Measurements from ENCODE around the gene PNMA6F. TPM values are rescaled to one million over a fixed set of nuclear protein-coding genes. Genes with fewer than 3 reads are reported as not detected.

The PNMA6F gene
- total and polyA plus RNA-seq, 2 experiments from 2014 or later: 0.06 to 0.83 TPM

DNA sequence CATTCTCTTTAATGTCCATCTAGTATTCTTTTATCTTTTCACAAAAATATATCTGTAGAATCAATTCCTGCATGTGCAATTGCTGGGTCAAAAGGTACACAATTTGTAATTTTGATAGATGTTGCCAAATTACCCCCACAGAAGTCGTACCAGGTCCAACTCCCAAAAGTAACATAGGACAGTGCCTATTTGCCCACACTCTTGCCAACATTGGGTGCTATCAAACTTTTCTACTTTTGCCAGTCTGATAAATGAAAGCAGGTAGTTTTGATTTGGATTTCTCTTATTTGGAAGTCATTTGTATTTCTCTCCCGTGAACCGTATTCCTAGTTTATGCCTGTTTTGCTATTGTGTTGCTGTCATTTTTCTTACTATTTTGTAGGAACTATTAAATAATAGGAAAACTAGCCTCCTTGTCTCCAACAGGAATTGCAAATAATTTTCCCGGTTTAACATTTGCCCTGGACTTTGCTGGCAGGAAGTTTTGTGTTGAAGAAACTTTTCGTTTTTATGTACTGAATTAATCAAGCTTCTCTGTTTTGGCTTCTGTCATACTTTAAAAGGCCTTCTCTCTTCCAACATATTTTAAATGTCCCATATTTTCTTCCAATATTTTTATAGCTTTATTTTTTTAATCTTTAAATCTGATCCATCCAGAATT is 45.4 kb upstream of the PNMA6F start:
- no peaks in the 10 kb centered on the region for H3K9me3 Mint-ChIP-seq
- Histone ChIP-seq H3K9me2 (ENCODE audit: insufficient read depth) (no peaks in the 10 kb centered on the region), H3K4me3 (no peak overlapping the region), H3K27ac (ENCODE audit: low read depth) (no peak overlapping the region), H3K79me2 (replicated peaks; ENCODE audit: insufficient read depth) (no peaks in the 10 kb centered on the region), H3K4me1 (ENCODE audit: insufficient read depth) (no peaks in the 10 kb centered on the region), H4K20me1 (replicated peaks; ENCODE audit: insufficient read depth) (no peaks in the 10 kb centered on the region), H2AFZ (no peak overlapping the region), H3F3A (replicated peaks; ENCODE audit: low read depth) (no peaks in the 10 kb centered on the region), H3K4me2 (no peak overlapping the region), H3K27me3 (ENCODE audit: insufficient read depth) (no peaks in the 10 kb centered on the region), H3K36me3 (ENCODE audit: insufficient read depth) (no peaks in the 10 kb centered on the region)
- H3K4me1 Mint-ChIP-seq: no peaks in the 10 kb centered on the region
- H3K27me3 Mint-ChIP-seq (ENCODE audit: insufficient read depth, low read depth, poor library complexity): no peaks in the 10 kb centered on the region
- ATAC-seq (no peak), DNase-seq (ENCODE audit: low spot score) (no peak)
- no peak overlapping the region for H3K4me3 Mint-ChIP-seq
- no peaks in the 10 kb centered on the region for H3K36me3 Mint-ChIP-seq (ENCODE audit: low read depth)
- H3K27ac Mint-ChIP-seq: no peak overlapping the region
- TF ChIP-seq POLR2AphosphoS5 (IDR thresholded peaks at IDR 0.05; ENCODE audit: low read depth): no peak
- TF ChIP-seq, protein P1, sequence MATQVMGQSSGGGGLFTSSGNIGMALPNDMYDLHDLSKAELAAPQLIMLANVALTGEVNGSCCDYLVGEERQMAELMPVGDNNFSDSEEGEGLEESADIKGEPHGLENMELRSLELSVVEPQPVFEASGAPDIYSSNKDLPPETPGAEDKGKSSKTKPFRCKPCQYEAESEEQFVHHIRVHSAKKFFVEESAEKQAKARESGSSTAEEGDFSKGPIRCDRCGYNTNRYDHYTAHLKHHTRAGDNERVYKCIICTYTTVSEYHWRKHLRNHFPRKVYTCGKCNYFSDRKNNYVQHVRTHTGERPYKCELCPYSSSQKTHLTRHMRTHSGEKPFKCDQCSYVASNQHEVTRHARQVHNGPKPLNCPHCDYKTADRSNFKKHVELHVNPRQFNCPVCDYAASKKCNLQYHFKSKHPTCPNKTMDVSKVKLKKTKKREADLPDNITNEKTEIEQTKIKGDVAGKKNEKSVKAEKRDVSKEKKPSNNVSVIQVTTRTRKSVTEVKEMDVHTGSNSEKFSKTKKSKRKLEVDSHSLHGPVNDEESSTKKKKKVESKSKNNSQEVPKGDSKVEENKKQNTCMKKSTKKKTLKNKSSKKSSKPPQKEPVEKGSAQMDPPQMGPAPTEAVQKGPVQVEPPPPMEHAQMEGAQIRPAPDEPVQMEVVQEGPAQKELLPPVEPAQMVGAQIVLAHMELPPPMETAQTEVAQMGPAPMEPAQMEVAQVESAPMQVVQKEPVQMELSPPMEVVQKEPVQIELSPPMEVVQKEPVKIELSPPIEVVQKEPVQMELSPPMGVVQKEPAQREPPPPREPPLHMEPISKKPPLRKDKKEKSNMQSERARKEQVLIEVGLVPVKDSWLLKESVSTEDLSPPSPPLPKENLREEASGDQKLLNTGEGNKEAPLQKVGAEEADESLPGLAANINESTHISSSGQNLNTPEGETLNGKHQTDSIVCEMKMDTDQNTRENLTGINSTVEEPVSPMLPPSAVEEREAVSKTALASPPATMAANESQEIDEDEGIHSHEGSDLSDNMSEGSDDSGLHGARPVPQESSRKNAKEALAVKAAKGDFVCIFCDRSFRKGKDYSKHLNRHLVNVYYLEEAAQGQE (IDR thresholded peaks at IDR 0.05; ENCODE audit: unreplicated experiment): no peak
- TF ChIP-seq, protein P2, sequence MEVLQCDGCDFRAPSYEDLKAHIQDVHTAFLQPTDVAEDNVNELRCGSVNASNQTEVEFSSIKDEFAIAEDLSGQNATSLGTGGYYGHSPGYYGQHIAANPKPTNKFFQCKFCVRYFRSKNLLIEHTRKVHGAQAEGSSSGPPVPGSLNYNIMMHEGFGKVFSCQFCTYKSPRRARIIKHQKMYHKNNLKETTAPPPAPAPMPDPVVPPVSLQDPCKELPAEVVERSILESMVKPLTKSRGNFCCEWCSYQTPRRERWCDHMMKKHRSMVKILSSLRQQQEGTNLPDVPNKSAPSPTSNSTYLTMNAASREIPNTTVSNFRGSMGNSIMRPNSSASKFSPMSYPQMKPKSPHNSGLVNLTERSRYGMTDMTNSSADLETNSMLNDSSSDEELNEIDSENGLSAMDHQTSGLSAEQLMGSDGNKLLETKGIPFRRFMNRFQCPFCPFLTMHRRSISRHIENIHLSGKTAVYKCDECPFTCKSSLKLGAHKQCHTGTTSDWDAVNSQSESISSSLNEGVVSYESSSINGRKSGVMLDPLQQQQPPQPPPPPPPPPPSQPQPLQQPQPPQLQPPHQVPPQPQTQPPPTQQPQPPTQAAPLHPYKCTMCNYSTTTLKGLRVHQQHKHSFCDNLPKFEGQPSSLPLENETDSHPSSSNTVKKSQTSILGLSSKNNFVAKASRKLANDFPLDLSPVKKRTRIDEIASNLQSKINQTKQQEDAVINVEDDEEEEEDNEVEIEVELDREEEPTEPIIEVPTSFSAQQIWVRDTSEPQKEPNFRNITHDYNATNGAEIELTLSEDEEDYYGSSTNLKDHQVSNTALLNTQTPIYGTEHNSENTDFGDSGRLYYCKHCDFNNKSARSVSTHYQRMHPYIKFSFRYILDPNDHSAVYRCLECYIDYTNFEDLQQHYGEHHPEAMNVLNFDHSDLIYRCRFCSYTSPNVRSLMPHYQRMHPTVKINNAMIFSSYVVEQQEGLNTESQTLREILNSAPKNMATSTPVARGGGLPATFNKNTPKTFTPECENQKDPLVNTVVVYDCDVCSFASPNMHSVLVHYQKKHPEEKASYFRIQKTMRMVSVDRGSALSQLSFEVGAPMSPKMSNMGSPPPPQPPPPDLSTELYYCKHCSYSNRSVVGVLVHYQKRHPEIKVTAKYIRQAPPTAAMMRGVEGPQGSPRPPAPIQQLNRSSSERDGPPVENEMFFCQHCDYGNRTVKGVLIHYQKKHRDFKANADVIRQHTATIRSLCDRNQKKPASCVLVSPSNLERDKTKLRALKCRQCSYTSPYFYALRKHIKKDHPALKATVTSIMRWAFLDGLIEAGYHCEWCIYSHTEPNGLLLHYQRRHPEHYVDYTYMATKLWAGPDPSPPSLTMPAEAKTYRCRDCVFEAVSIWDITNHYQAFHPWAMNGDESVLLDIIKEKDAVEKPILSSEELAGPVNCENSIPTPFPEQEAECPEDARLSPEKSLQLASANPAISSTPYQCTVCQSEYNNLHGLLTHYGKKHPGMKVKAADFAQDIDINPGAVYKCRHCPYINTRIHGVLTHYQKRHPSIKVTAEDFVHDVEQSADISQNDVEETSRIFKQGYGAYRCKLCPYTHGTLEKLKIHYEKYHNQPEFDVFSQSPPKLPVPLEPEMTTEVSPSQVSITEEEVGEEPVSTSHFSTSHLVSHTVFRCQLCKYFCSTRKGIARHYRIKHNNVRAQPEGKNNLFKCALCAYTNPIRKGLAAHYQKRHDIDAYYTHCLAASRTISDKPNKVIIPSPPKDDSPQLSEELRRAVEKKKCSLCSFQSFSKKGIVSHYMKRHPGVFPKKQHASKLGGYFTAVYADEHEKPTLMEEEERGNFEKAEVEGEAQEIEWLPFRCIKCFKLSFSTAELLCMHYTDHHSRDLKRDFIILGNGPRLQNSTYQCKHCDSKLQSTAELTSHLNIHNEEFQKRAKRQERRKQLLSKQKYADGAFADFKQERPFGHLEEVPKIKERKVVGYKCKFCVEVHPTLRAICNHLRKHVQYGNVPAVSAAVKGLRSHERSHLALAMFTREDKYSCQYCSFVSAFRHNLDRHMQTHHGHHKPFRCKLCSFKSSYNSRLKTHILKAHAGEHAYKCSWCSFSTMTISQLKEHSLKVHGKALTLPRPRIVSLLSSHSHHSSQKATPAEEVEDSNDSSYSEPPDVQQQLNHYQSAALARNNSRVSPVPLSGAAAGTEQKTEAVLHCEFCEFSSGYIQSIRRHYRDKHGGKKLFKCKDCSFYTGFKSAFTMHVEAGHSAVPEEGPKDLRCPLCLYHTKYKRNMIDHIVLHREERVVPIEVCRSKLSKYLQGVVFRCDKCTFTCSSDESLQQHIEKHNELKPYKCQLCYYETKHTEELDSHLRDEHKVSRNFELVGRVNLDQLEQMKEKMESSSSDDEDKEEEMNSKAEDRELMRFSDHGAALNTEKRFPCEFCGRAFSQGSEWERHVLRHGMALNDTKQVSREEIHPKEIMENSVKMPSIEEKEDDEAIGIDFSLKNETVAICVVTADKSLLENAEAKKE (CRISPR knock-in tag; IDR thresholded peaks at IDR 0.05): no peak
- TF ChIP-seq ZNF331 (CRISPR knock-in tag; IDR thresholded peaks at IDR 0.05; ENCODE audit: low read depth): no peak
- no peak for TF ChIP-seq NANOG (IDR thresholded peaks at IDR 0.05; ENCODE audit: borderline replicate concordance)
- TF ChIP-seq, protein P3, sequence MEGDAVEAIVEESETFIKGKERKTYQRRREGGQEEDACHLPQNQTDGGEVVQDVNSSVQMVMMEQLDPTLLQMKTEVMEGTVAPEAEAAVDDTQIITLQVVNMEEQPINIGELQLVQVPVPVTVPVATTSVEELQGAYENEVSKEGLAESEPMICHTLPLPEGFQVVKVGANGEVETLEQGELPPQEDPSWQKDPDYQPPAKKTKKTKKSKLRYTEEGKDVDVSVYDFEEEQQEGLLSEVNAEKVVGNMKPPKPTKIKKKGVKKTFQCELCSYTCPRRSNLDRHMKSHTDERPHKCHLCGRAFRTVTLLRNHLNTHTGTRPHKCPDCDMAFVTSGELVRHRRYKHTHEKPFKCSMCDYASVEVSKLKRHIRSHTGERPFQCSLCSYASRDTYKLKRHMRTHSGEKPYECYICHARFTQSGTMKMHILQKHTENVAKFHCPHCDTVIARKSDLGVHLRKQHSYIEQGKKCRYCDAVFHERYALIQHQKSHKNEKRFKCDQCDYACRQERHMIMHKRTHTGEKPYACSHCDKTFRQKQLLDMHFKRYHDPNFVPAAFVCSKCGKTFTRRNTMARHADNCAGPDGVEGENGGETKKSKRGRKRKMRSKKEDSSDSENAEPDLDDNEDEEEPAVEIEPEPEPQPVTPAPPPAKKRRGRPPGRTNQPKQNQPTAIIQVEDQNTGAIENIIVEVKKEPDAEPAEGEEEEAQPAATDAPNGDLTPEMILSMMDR (conservative IDR thresholded peaks at IDR 0.05; ENCODE audit: low read depth in 2 of 2): no peak
- no peak for TF ChIP-seq JUNB (IDR thresholded peaks at IDR 0.05; ENCODE audit: unreplicated experiment)

Measured in GM23338 (cell line).